GM15510 (cell line): Measurements from ENCODE around the gene SMARCE1.

Source experiments
- POLR2A ChIP-seq: IDR thresholded peaks from 3 replicates; pipeline ENCODE4 v1.6.1; 2011; ENCODE audit warnings: borderline replicate concordance; ENCODE audit not compliant: insufficient read length; ENCODE audit errors: extremely low read depth

SMARCE1 gene

DNA sequence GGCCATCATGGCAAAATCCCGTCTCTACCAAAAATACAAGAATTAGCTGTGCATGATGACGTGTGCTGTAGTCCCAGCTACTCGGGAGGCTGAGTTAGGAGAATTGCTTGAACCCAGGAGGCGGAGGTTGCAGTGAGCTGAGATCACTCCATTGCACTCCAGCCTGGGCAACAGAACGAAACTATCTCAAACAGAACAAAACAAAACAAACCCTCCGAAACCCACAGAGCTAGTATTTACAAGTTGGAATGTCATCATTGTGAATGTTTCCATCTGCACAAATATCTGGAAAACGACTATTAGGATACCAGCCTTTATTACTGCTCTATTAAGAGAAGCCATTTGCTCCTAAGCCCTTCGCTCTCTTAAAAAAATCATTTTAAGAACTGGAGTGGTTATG is 26.0 kb downstream of the SMARCE1 start:
- TF ChIP-seq POLR2A: no peak

GRCh38 chr17:40621019-40621418 is 26.6 kb downstream of the SMARCE1 start:
- TF ChIP-seq POLR2A: no peak

DNA sequence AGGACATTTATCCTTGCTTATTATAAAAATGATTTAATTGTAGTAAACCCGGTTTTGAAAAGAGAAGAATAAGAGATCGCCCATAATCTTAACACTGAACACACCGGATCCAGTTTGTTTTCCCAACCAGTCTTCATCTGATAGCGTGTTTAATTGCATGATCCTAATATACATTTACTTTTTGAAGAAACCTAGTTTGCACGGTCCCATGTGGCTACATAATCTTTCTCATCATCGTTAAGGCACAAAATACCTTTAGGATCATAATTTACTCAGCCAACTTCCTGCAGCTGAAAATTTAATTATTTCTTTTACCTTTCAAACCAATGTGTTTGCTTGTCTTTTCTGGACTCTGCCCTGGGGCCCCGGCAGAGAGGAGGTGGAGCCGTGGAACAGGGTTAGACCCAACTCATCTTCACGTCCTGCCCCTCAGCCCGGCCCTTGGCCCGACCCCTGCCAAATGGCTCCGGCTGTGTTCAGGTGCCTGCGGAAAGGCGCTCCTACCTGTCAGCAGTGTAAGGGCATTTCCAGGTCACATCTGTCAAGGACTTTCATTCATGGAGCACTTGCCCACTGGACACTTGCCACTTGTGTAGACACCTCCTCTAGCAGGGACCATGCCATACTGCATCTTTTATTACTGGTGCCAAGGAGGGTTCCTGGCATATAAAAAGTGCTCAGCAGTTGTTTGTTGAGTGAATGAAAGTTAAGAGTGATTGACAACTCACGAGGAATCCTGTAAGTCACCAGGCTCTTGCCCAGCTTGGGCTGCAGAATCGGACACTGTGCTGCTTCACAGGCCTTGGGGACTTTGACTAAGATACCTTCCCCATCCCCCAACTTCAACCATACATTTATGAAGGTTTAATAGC is 28.6 kb downstream of the SMARCE1 start:
- TF ChIP-seq POLR2A: no peak

GRCh38 chr17:40617678-40618240 is 29.9 kb downstream of the SMARCE1 start:
- no peak for TF ChIP-seq POLR2A

GRCh38 chr17:40616592-40616991 is 31.0 kb downstream of the SMARCE1 start:
- no peak for TF ChIP-seq POLR2A

GRCh38 chr17:40615841-40616476 is 31.7 kb downstream of the SMARCE1 start:
- TF ChIP-seq POLR2A: no peak

GRCh38 chr17:40615068-40615840 is 32.4 kb downstream of the SMARCE1 start:
- no peak for TF ChIP-seq POLR2A

DNA sequence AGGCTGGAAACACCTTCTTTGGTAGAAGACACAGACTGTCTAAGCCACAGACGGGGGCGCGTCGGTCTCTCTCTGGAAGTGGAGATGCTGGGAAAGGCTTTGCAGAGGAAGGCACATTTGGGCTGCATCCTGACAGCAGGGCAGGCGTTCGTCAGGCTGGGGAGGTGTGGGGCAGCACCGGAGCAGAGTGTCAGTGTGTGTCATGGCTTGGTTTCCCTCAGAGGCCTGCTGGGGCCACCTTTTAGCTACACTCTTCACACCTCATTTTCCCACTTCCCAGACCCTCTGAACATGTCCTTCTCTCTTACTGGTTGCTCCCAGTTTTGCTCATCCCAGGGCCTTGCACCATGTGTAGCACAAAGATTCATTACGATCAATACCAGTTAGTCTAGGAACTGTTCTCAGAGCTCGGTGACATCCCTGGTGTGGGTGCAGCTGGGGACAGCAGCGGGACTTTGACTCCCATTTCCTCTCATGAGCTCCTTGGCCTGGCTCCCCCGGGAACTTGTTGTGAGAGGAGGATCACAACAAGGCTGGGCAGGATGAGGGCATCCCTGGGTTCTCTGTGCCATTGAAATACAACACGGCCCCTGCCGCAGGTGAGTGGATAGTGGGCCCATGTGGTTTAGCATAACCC is 33.1 kb downstream of the SMARCE1 start:
- no peak for TF ChIP-seq POLR2A

- TF ChIP-seq POLR2A: no peak
Observed at GRCh38 chr17:40613467-40614154, 34.0 kb downstream of the SMARCE1 start.

GRCh38 chr17:40612599-40613244 is 34.9 kb downstream of the SMARCE1 start:
- no peak for TF ChIP-seq POLR2A

DNA sequence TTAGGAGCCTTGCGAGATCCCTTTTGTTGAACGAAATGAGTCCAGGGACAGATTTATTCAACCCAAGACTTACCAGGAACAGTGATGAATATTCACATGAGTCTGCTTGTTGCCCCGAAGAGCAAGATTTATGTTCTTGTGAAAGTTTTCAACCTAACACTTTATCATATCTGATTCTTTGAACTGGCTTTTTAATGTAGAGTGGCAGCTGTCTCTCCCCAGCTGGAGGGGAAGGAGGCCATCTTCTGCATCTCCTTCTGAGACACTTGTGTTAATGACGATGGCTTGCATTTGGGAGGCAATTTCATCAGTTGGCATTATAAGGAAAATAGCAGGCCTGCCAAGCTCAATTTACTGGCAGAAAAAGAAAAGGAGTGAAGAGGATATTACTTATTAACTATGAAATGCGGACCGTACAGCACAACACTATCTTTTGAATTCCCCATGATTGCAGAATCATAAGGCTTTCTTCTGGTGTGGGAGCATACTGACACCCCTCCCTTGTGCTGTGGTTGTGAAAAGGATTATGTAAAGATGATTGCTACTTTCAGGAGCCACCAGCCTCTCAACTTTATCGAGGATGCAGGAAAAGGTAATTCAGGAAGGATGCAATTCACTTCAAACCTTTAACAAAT is 35.7 kb downstream of the SMARCE1 start:
- TF ChIP-seq POLR2A: no peak

DNA sequence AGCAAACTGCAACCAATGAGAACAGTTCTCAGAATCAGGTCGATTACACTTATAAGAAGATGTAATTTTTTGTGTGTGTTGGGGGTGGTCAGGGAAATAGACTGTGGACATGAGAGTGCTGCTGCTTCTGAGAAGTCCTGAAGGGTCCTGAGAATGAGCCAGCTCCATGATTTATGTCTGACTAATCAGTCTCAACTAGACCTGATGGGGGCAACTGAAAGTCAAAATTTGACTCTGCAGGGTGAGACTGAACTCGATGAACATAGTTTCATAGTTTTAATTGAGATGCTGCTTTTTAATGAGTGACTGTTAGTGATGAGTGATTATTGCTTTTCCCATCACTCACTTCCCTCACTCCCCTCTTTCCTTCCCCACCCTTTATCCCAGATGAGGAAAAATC is 37.3 kb downstream of the SMARCE1 start:
- no peak for TF ChIP-seq POLR2A

- TF ChIP-seq POLR2A: no peak
Observed at GRCh38 chr17:40608061-40608581, 39.5 kb downstream of the SMARCE1 start.
